HEK293 (cell line): ENCODE results near the gene CDC25C.

Experiments
- CTCF ChIA-PET: fragments of 350-600 bp; formaldehyde crosslinking; extraction: SDS; loops from one replicate; lab custom pipeline; 2021; ENCODE audit warnings: antibody characterized with exemption; lab: Yijun Ruan, JAX
- POLR2A ChIA-PET: fragments of 300-600 bp; formaldehyde crosslinking; extraction: SDS; loops from one replicate; lab custom pipeline; 2020; ENCODE audit warnings: antibody characterized with exemption, inconsistent platforms; lab: Yijun Ruan, JAX
- H3K27ac ChIP-seq: fragments of 200-500 bp; sonication (Bioruptor generic); 2 replicates; pipeline ENCODE4 v1.5.1; 2014; ENCODE audit warnings: low read depth, low read length, control low read depth, inconsistent platforms; ENCODE audit errors: extremely low read depth
- H3K36me3 ChIP-seq, 2 experiments: fragments of 200-500 bp in 1 of 2; sonication (Bioruptor generic) in 1 of 2; 1 replicate in 1 of 2; 2 replicates in 1 of 2; pipeline ENCODE4 v1.5.1; 2014 to 2017; ENCODE audit warnings: inconsistent platforms in 2 of 2, low read length in 2 of 2; ENCODE audit not compliant: control insufficient read depth in 2 of 2, insufficient read depth in 1 of 2
- H3K4me1 ChIP-seq: fragments of 200-500 bp; sonication (Bioruptor generic); 2 replicates; pipeline ENCODE4 v1.5.1; 2014; ENCODE audit warnings: mild to moderate bottlenecking, low read length, inconsistent platforms; ENCODE audit not compliant: control insufficient read depth, insufficient read depth
- H3K4me3 ChIP-seq: 2 replicates; pipeline ENCODE4 v1.5.1; 2011; ENCODE audit warnings: low read depth, mild to moderate bottlenecking, control low read depth, low read length, moderate library complexity
- H3K9me3 ChIP-seq: fragments of 200-500 bp; sonication (Bioruptor generic); 2 replicates; pipeline ENCODE4 v1.5.1; 2014; ENCODE audit warnings: low read depth, low read length, inconsistent platforms; ENCODE audit not compliant: control insufficient read depth, insufficient read depth
- FEZF1 ChIP-seq: fragments of 450-650 bp; formaldehyde crosslinking; IDR thresholded peaks from 2 replicates; pipeline ENCODE4 v1.5.1; 2016; ENCODE audit warnings: missing biosample characterization, missing genetic modification characterization
- GLIS2 ChIP-seq: fragments of 450-650 bp; formaldehyde crosslinking; IDR thresholded peaks from 2 replicates; pipeline ENCODE4 v1.5.1; 2016; ENCODE audit warnings: missing biosample characterization, missing genetic modification characterization
- OVOL3 ChIP-seq: fragments of 450-650 bp; formaldehyde crosslinking; IDR thresholded peaks from 2 replicates; pipeline ENCODE4 v1.5.1; 2016; ENCODE audit warnings: missing biosample characterization, missing genetic modification characterization
- RBAK ChIP-seq: fragments of 450-650 bp; formaldehyde crosslinking; IDR thresholded peaks from 2 replicates; pipeline ENCODE4 v1.5.1; 2016; ENCODE audit warnings: missing biosample characterization, missing genetic modification characterization
- SP2 ChIP-seq: fragments of 450-650 bp; formaldehyde crosslinking; IDR thresholded peaks from 2 replicates; pipeline ENCODE4 v1.5.1; 2016; ENCODE audit warnings: missing biosample characterization, missing genetic modification characterization
- ZBTB17 ChIP-seq: fragments of 450-650 bp; formaldehyde crosslinking; IDR thresholded peaks from 2 replicates; pipeline ENCODE4 v1.5.1; 2016; ENCODE audit warnings: missing biosample characterization, missing genetic modification characterization
- ZFP37 ChIP-seq: fragments of 450-650 bp; formaldehyde crosslinking; IDR thresholded peaks from 2 replicates; pipeline ENCODE4 v1.5.1; 2016; ENCODE audit warnings: missing biosample characterization, missing genetic modification characterization
- ZIC2 ChIP-seq: fragments of 450-650 bp; formaldehyde crosslinking; IDR thresholded peaks from 2 replicates; pipeline ENCODE4 v1.5.1; 2016; ENCODE audit warnings: missing biosample characterization, missing genetic modification characterization
- ZNF10 ChIP-seq: fragments of 450-650 bp; formaldehyde crosslinking; IDR thresholded peaks from 2 replicates; pipeline ENCODE4 v1.5.1; 2017; ENCODE audit warnings: missing biosample characterization, missing genetic modification characterization
- ZNF184 ChIP-seq: fragments of 450-650 bp; IDR thresholded peaks from 2 replicates; pipeline ENCODE4 v1.5.1; 2018; ENCODE audit warnings: missing biosample characterization, mild to moderate bottlenecking, missing genetic modification characterization
- ZNF24 ChIP-seq: fragments of 450-650 bp; formaldehyde crosslinking; IDR thresholded peaks from 2 replicates; pipeline ENCODE4 v1.5.1; 2016; ENCODE audit warnings: missing biosample characterization, missing genetic modification characterization
- ZNF350 ChIP-seq: fragments of 450-650 bp; formaldehyde crosslinking; IDR thresholded peaks from 2 replicates; pipeline ENCODE4 v1.5.0; 2017; ENCODE audit warnings: missing biosample characterization, mild to moderate bottlenecking, missing genetic modification characterization
- ZNF366 ChIP-seq: fragments of 450-650 bp; formaldehyde crosslinking; conservative IDR thresholded peaks from 2 replicates; pipeline ENCODE4 v1.5.1; 2016; ENCODE audit warnings: missing biosample characterization, missing genetic modification characterization
- ZNF37A ChIP-seq: fragments of 450-650 bp; IDR thresholded peaks from 2 replicates; pipeline ENCODE4 v1.5.1; 2018; ENCODE audit warnings: missing biosample characterization, missing genetic modification characterization
- ZNF549 ChIP-seq: fragments of 450-650 bp; IDR thresholded peaks from 2 replicates; pipeline ENCODE4 v1.5.1; 2018; ENCODE audit warnings: missing biosample characterization, missing genetic modification characterization, mild to moderate bottlenecking, inconsistent platforms, moderate library complexity
- ZNF571 ChIP-seq: fragments of 450-650 bp; formaldehyde crosslinking; IDR thresholded peaks from 2 replicates; pipeline ENCODE4 v1.5.0; 2017; ENCODE audit warnings: missing biosample characterization, missing genetic modification characterization
- ZNF596 ChIP-seq: fragments of 450-650 bp; IDR thresholded peaks from 2 replicates; pipeline ENCODE4 v1.5.0; 2018; ENCODE audit warnings: missing biosample characterization, mild to moderate bottlenecking, missing genetic modification characterization, moderate library complexity
- ZNF600 ChIP-seq: fragments of 450-650 bp; formaldehyde crosslinking; IDR thresholded peaks from 2 replicates; pipeline ENCODE4 v1.5.1; 2016; ENCODE audit warnings: missing biosample characterization, missing genetic modification characterization
- ZNF707 ChIP-seq: fragments of 450-650 bp; formaldehyde crosslinking; IDR thresholded peaks from 2 replicates; pipeline ENCODE4 v1.5.1; 2016; ENCODE audit warnings: missing biosample characterization, missing genetic modification characterization
- ZNF747 ChIP-seq: fragments of 450-650 bp; formaldehyde crosslinking; IDR thresholded peaks from 2 replicates; pipeline ENCODE4 v1.5.1; 2016; ENCODE audit warnings: missing biosample characterization, missing genetic modification characterization
- ZNF76 ChIP-seq: fragments of 450-650 bp; formaldehyde crosslinking; IDR thresholded peaks from 2 replicates; pipeline ENCODE4; 2016; ENCODE audit warnings: low read depth, missing biosample characterization, missing genetic modification characterization, borderline replicate concordance
- ZNF791 ChIP-seq: fragments of 450-650 bp; formaldehyde crosslinking; IDR thresholded peaks from 2 replicates; pipeline ENCODE4 v1.5.1; 2016; ENCODE audit warnings: missing biosample characterization, missing genetic modification characterization
- ZSCAN23 ChIP-seq: fragments of 450-650 bp; formaldehyde crosslinking; IDR thresholded peaks from 2 replicates; pipeline ENCODE4 v1.5.1; 2016; ENCODE audit warnings: missing biosample characterization, missing genetic modification characterization
- ZSCAN30 ChIP-seq: fragments of 450-650 bp; IDR thresholded peaks from 2 replicates; pipeline ENCODE4 v1.5.1; 2018; ENCODE audit warnings: missing biosample characterization, mild to moderate bottlenecking, missing genetic modification characterization, moderate library complexity
- TF ChIP-seq, protein P1 (sequence below): fragments of 450-650 bp; formaldehyde crosslinking; IDR thresholded peaks from 2 replicates; pipeline ENCODE4 v1.5.1; 2017; ENCODE audit warnings: missing biosample characterization, missing genetic modification characterization
- TF ChIP-seq, protein P2 (sequence below): fragments of 450-650 bp; formaldehyde crosslinking; IDR thresholded peaks from 2 replicates; pipeline ENCODE4 v1.5.1; 2016; ENCODE audit warnings: missing biosample characterization, missing genetic modification characterization
- TF ChIP-seq, protein P3 (sequence below): fragments of 450-650 bp; formaldehyde crosslinking; IDR thresholded peaks from 2 replicates; pipeline ENCODE4 v1.5.1; 2016; ENCODE audit warnings: missing biosample characterization, missing genetic modification characterization
- TF ChIP-seq, protein P4 (sequence below): fragments of 450-650 bp; formaldehyde crosslinking; IDR thresholded peaks from 2 replicates; pipeline ENCODE4 v1.5.1; 2016; ENCODE audit warnings: missing biosample characterization, missing genetic modification characterization

The CDC25C gene

DNA sequence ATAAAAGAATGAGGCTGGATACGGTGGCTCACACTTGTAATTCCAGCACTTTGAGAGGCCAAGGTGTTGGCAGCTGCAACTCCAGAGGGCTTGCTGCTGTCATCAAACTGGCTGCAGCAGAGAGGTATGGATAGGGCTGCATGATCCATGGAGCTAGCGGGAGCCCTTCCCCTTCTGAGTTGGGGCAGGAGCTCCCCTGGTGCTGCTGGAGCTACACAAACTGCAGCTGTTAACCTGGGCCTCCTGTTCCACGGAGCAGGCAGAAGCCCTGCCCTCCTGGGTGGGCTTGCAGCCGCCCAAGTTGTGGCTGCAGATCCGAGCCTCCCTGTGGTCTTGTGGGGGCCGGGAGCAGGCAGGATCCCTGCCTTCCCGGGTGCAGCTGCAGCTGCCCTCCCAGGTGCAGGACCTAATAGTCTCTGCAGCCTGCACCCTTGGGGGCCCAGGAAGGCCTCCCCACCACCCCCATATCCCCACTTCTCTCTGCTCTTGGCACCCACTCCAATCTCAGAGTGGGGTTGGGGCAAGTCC lies 15.8 kb downstream of the CDC25C start:
- no peak overlapping the region for H3K4me3 ChIP-seq
- H3K36me3 ChIP-seq = peaks cover 55 to 61% of the 10 kb centered on the region in 2 experiments
- H3K9me3 ChIP-seq = no peaks in the 10 kb centered on the region
- no peak overlapping the region for H3K27ac ChIP-seq
- no peaks in the 10 kb centered on the region for H3K4me1 ChIP-seq
- POLR2A ChIA-PET = no interaction called here
- TF ChIP-seq ZNF549 (no peak), ZNF366 (tag by site-specific recombination) (no peak), ZNF791 (no peak), ZNF76 (tag by site-specific recombination) (no peak), GLIS2 (tag by site-specific recombination) (0 out of 2 replicates have a peak, but pooled peaks have one; percentile 21), ZNF350 (tag by site-specific recombination) (no peak), ZIC2 (tag by site-specific recombination) (0 out of 2 replicates have a peak, but pooled peaks have one; percentile 7), ZNF747 (no peak), SP2 (tag by site-specific recombination) (no peak)
- TF ChIP-seq, protein P1, sequence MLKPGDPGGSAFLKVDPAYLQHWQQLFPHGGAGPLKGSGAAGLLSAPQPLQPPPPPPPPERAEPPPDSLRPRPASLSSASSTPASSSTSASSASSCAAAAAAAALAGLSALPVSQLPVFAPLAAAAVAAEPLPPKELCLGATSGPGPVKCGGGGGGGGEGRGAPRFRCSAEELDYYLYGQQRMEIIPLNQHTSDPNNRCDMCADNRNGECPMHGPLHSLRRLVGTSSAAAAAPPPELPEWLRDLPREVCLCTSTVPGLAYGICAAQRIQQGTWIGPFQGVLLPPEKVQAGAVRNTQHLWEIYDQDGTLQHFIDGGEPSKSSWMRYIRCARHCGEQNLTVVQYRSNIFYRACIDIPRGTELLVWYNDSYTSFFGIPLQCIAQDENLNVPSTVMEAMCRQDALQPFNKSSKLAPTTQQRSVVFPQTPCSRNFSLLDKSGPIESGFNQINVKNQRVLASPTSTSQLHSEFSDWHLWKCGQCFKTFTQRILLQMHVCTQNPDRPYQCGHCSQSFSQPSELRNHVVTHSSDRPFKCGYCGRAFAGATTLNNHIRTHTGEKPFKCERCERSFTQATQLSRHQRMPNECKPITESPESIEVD (tag by site-specific recombination) = no peak
- TF ChIP-seq, all 188 proteins: peak for 2
- CTCF ChIA-PET = no interaction called here

DNA sequence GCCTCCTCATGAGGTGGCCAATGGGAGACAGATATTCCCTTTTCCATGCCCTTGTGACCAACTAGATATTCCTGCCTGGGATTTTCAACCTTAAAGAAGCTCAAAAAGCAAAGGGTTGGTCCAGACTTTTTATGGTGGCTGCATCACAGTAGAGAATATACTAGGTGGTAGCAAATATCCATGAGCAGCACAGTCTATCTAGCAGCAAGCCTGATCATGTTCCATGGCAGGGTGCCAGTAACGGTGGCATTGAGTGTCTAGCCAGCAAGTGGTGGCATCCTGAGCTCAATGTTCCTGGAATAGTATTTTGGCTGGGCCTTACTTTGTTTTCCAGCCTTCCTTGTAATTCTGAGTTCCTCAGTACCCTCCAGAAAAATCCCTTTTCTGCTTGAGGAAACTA lies 25.8 kb downstream of the CDC25C start:
- Histone ChIP-seq H3K36me3 (peaks cover 16 to 19% of the 10 kb centered on the region in 2 experiments), H3K9me3 (no peaks in the 10 kb centered on the region), H3K4me1 (peaks cover 4% of the 10 kb centered on the region; the same call in 1 of the 2 replicates), H3K27ac (peak overlapping the region; percentile 43; the same call in 1 of the 2 replicates), H3K4me3 (no peak overlapping the region)
- CTCF ChIA-PET = interaction anchor here (0.6 to 2.2 kb wide), 4 partner anchors 25 to 187 kb away, joined by 3 to 6 read pairs (median 5); no protein-coding TSS in a partner anchor
- POLR2A ChIA-PET = interaction anchor here (1.0 to 1.2 kb wide), 3 partner anchors 17 to 127 kb away, joined by 3 read pairs; partner anchors contain the start of genes FAM53C and KIF20A
- TF ChIP-seq RBAK (tag by site-specific recombination) (no peak), OVOL3 (tag by site-specific recombination) (0 out of 2 replicates have a peak, but pooled peaks have one; percentile 17), ZSCAN23 (tag by site-specific recombination) (no peak), ZNF24 (tag by site-specific recombination) (no peak), ZNF184 (tag by site-specific recombination) (peak; percentile 25; the same call in 1 of the 2 replicates), ZNF707 (tag by site-specific recombination) (no peak), ZNF37A (tag by site-specific recombination) (no peak), ZSCAN30 (peak; percentile 82; the same call in 1 of the 2 replicates), ZIC2 (tag by site-specific recombination) (no peak), FEZF1 (tag by site-specific recombination) (no peak), ZNF596 (tag by site-specific recombination) (no peak), ZNF10 (tag by site-specific recombination) (no peak), ZNF600 (tag by site-specific recombination) (peak; percentile 53), ZBTB17 (tag by site-specific recombination) (peak; percentile 39; the same call in 1 of the 2 replicates), ZFP37 (no peak), ZNF549 (no peak), ZNF571 (no peak)
- TF ChIP-seq, protein P2, sequence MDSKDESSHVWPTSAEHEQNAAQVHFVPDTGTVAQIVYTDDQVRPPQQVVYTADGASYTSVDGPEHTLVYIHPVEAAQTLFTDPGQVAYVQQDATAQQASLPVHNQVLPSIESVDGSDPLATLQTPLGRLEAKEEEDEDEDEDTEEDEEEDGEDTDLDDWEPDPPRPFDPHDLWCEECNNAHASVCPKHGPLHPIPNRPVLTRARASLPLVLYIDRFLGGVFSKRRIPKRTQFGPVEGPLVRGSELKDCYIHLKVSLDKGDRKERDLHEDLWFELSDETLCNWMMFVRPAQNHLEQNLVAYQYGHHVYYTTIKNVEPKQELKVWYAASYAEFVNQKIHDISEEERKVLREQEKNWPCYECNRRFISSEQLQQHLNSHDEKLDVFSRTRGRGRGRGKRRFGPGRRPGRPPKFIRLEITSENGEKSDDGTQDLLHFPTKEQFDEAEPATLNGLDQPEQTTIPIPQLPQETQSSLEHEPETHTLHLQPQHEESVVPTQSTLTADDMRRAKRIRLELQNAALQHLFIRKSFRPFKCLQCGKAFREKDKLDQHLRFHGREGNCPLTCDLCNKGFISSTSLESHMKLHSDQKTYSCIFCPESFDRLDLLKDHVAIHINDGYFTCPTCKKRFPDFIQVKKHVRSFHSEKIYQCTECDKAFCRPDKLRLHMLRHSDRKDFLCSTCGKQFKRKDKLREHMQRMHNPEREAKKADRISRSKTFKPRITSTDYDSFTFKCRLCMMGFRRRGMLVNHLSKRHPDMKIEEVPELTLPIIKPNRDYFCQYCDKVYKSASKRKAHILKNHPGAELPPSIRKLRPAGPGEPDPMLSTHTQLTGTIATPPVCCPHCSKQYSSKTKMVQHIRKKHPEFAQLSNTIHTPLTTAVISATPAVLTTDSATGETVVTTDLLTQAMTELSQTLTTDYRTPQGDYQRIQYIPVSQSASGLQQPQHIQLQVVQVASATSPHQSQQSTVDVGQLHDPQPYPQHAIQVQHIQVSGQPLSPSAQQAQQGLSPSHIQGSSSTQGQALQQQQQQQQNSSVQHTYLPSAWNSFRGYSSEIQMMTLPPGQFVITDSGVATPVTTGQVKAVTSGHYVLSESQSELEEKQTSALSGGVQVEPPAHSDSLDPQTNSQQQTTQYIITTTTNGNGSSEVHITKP = peak; percentile 60
- TF ChIP-seq, protein P3, sequence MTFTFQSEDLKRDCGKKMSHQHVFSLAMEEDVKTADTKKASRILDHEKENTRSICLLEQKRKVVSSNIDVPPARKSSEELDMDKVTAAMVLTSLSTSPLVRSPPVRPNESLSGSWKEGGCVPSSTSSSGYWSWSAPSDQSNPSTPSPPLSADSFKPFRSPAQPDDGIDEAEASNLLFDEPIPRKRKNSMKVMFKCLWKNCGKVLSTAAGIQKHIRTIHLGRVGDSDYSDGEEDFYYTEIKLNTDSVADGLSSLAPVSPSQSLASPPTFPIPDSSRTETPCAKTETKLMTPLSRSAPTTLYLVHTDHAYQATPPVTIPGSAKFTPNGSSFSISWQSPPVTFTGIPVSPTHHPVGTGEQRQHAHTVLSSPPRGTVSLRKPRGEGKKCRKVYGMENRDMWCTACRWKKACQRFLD (tag by site-specific recombination) = no peak
- TF ChIP-seq, protein P4, sequence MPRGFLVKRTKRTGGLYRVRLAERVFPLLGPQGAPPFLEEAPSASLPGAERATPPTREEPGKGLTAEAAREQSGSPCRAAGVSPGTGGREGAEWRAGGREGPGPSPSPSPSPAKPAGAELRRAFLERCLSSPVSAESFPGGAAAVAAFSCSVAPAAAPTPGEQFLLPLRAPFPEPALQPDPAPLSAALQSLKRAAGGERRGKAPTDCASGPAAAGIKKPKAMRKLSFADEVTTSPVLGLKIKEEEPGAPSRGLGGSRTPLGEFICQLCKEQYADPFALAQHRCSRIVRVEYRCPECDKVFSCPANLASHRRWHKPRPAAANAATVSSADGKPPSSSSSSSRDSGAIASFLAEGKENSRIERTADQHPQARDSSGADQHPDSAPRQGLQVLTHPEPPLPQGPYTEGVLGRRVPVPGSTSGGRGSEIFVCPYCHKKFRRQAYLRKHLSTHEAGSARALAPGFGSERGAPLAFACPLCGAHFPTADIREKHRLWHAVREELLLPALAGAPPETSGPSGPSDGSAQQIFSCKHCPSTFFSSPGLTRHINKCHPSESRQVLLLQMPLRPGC = no peak
